ENCODE results near the gene GALK1. TPM values are rescaled to one million over a fixed set of nuclear protein-coding genes. Genes with fewer than 3 reads are reported as not detected.
"Not testable (repeated sequence)": the region's sequence is repeated elsewhere in the genome, so short reads cannot be mapped to it uniquely, and the experiment has no call there.

The GALK1 gene
- polyA plus RNA-seq (2013, experiment 1 of 4) = 23.8 TPM
- 20.0 TPM for polyA plus RNA-seq (2013, experiment 2 of 4)
- polyA plus RNA-seq (2013, experiment 3 of 4) = 24.6 TPM
- 20.5 TPM for polyA plus RNA-seq (2013, experiment 4 of 4)

- H3K27me3 ChIP-seq (ENCODE audit: control insufficient read depth, insufficient read depth, low read length, poor library complexity, severe bottlenecking) = peaks cover 6% of the 10 kb centered on the region
- H3K9me3 ChIP-seq (ENCODE audit: control insufficient read depth, low read length) = no peaks in the 10 kb centered on the region
- peaks cover 8% of the 10 kb centered on the region for H3K4me1 ChIP-seq (ENCODE audit: control insufficient read depth, insufficient read depth, low read length)
- WGBS, 2 experiments = 1% methylated on average over 71 of the region's 71 CpGs
- no peaks in the 10 kb centered on the region for H3K36me3 ChIP-seq (ENCODE audit: control insufficient read depth, insufficient read depth, low read length)
- no peak within 1 kb of the TSS for H3K27ac ChIP-seq (ENCODE audit: insufficient read depth, low read depth, low read length, poor library complexity, severe bottlenecking)
- H3K4me3 ChIP-seq (ENCODE audit: insufficient read depth, low read depth, low read length) = peak within 1 kb of the TSS; percentile 65
Observed at GRCh38 chr17:75764711-75765421, at the start of gene GALK1. Gene GALK1 (minus strand): TSS chr17:75765192. CDS start chr17:75765136, 56 bp downstream.

GRCh38 chr17:75814021-75814395, 49.0 kb upstream of the GALK1 start:
- Histone ChIP-seq H3K4me3 (ENCODE audit: insufficient read depth, low read depth, low read length) (no peak overlapping the region), H3K27ac (ENCODE audit: insufficient read depth, low read depth, low read length, poor library complexity, severe bottlenecking) (no peak overlapping the region), H3K4me1 (ENCODE audit: control insufficient read depth, insufficient read depth, low read length) (no peaks in the 10 kb centered on the region), H3K27me3 (ENCODE audit: control insufficient read depth, insufficient read depth, low read length, poor library complexity, severe bottlenecking) (no peaks in the 10 kb centered on the region), H3K36me3 (ENCODE audit: control insufficient read depth, insufficient read depth, low read length) (peaks cover 74% of the 10 kb centered on the region), H3K9me3 (ENCODE audit: control insufficient read depth, low read length) (no peaks in the 10 kb centered on the region)
- 95% methylated on average over 6 of the region's 6 CpGs for WGBS, 2 experiments

- no peaks in the 10 kb centered on the region for H3K4me1 ChIP-seq (ENCODE audit: control insufficient read depth, insufficient read depth, low read length)
- H3K27ac ChIP-seq (ENCODE audit: insufficient read depth, low read depth, low read length, poor library complexity, severe bottlenecking) = no peak overlapping the region
- no peaks in the 10 kb centered on the region for H3K27me3 ChIP-seq (ENCODE audit: control insufficient read depth, insufficient read depth, low read length, poor library complexity, severe bottlenecking)
- WGBS, 2 experiments = 96 to 97% methylated on average over 24 of the region's 24 CpGs
- no peaks in the 10 kb centered on the region for H3K9me3 ChIP-seq (ENCODE audit: control insufficient read depth, low read length)
- H3K36me3 ChIP-seq (ENCODE audit: control insufficient read depth, insufficient read depth, low read length) = peaks cover 68% of the 10 kb centered on the region
- no peak overlapping the region for H3K4me3 ChIP-seq (ENCODE audit: insufficient read depth, low read depth, low read length)
Observed at GRCh38 chr17:75813081-75814020, 48.4 kb upstream of the GALK1 start.

- Histone ChIP-seq H3K27ac (ENCODE audit: insufficient read depth, low read depth, low read length, poor library complexity, severe bottlenecking) (no peak overlapping the region), H3K9me3 (ENCODE audit: control insufficient read depth, low read length) (no peaks in the 10 kb centered on the region), H3K4me1 (ENCODE audit: control insufficient read depth, insufficient read depth, low read length) (no peaks in the 10 kb centered on the region), H3K4me3 (ENCODE audit: insufficient read depth, low read depth, low read length) (no peak overlapping the region), H3K36me3 (ENCODE audit: control insufficient read depth, insufficient read depth, low read length) (peaks cover 58% of the 10 kb centered on the region), H3K27me3 (ENCODE audit: control insufficient read depth, insufficient read depth, low read length, poor library complexity, severe bottlenecking) (no peaks in the 10 kb centered on the region)
- 96 to 97% methylated on average over 27 of the region's 27 CpGs for WGBS, 2 experiments
Observed at GRCh38 chr17:75812096-75813013, 47.4 kb upstream of the GALK1 start.

GRCh38 chr17:75811174-75811573, 46.2 kb upstream of the GALK1 start:
- H3K27ac ChIP-seq (ENCODE audit: insufficient read depth, low read depth, low read length, poor library complexity, severe bottlenecking) = no peak overlapping the region
- no peaks in the 10 kb centered on the region for H3K27me3 ChIP-seq (ENCODE audit: control insufficient read depth, insufficient read depth, low read length, poor library complexity, severe bottlenecking)
- no peaks in the 10 kb centered on the region for H3K4me1 ChIP-seq (ENCODE audit: control insufficient read depth, insufficient read depth, low read length)
- H3K4me3 ChIP-seq (ENCODE audit: insufficient read depth, low read depth, low read length) = no peak overlapping the region
- no peaks in the 10 kb centered on the region for H3K9me3 ChIP-seq (ENCODE audit: control insufficient read depth, low read length)
- H3K36me3 ChIP-seq (ENCODE audit: control insufficient read depth, insufficient read depth, low read length) = peaks cover 48% of the 10 kb centered on the region
- 89 to 95% methylated on average over 7 of the region's 7 CpGs for WGBS, 2 experiments

GRCh38 chr17:75810756-75811155, 45.8 kb upstream of the GALK1 start:
- not testable (repeated sequence) for H3K27ac ChIP-seq (ENCODE audit: insufficient read depth, low read depth, low read length, poor library complexity, severe bottlenecking); H3K4me1 ChIP-seq (ENCODE audit: control insufficient read depth, insufficient read depth, low read length); H3K27me3 ChIP-seq (ENCODE audit: control insufficient read depth, insufficient read depth, low read length, poor library complexity, severe bottlenecking); H3K9me3 ChIP-seq (ENCODE audit: control insufficient read depth, low read length); H3K4me3 ChIP-seq (ENCODE audit: insufficient read depth, low read depth, low read length)
- 91 to 96% methylated on average over 11 of the region's 11 CpGs for WGBS, 2 experiments
- H3K36me3 ChIP-seq (ENCODE audit: control insufficient read depth, insufficient read depth, low read length) = peaks cover 44% of the 10 kb centered on the region

- peaks cover 41% of the 10 kb centered on the region for H3K36me3 ChIP-seq (ENCODE audit: control insufficient read depth, insufficient read depth, low read length)
- no peaks in the 10 kb centered on the region for H3K4me1 ChIP-seq (ENCODE audit: control insufficient read depth, insufficient read depth, low read length)
- H3K27me3 ChIP-seq (ENCODE audit: control insufficient read depth, insufficient read depth, low read length, poor library complexity, severe bottlenecking) = no peaks in the 10 kb centered on the region
- no peaks in the 10 kb centered on the region for H3K9me3 ChIP-seq (ENCODE audit: control insufficient read depth, low read length)
- 93 to 98% methylated on average over 4 to 5 of the region's 5 CpGs for WGBS, 2 experiments
- no peak overlapping the region for H3K4me3 ChIP-seq (ENCODE audit: insufficient read depth, low read depth, low read length)
- no peak overlapping the region for H3K27ac ChIP-seq (ENCODE audit: insufficient read depth, low read depth, low read length, poor library complexity, severe bottlenecking)
Observed at GRCh38 chr17:75810216-75810615, 45.2 kb upstream of the GALK1 start.

GRCh38 chr17:75809631-75810111, 44.7 kb upstream of the GALK1 start:
- Histone ChIP-seq H3K27ac (ENCODE audit: insufficient read depth, low read depth, low read length, poor library complexity, severe bottlenecking) (no peak overlapping the region), H3K4me3 (ENCODE audit: insufficient read depth, low read depth, low read length) (no peak overlapping the region), H3K4me1 (ENCODE audit: control insufficient read depth, insufficient read depth, low read length) (no peaks in the 10 kb centered on the region), H3K9me3 (ENCODE audit: control insufficient read depth, low read length) (no peaks in the 10 kb centered on the region), H3K36me3 (ENCODE audit: control insufficient read depth, insufficient read depth, low read length) (peaks cover 36% of the 10 kb centered on the region), H3K27me3 (ENCODE audit: control insufficient read depth, insufficient read depth, low read length, poor library complexity, severe bottlenecking) (no peaks in the 10 kb centered on the region)
- WGBS, 2 experiments = 97 to 98% methylated on average over 24 of the region's 24 CpGs

GRCh38 chr17:75808905-75809621, 44.1 kb upstream of the GALK1 start:
- no peaks in the 10 kb centered on the region for H3K27me3 ChIP-seq (ENCODE audit: control insufficient read depth, insufficient read depth, low read length, poor library complexity, severe bottlenecking)
- H3K4me1 ChIP-seq (ENCODE audit: control insufficient read depth, insufficient read depth, low read length) = no peaks in the 10 kb centered on the region
- H3K36me3 ChIP-seq (ENCODE audit: control insufficient read depth, insufficient read depth, low read length) = peaks cover 33% of the 10 kb centered on the region
- H3K4me3 ChIP-seq (ENCODE audit: insufficient read depth, low read depth, low read length) = no peak overlapping the region
- H3K27ac ChIP-seq (ENCODE audit: insufficient read depth, low read depth, low read length, poor library complexity, severe bottlenecking) = no peak overlapping the region
- no peaks in the 10 kb centered on the region for H3K9me3 ChIP-seq (ENCODE audit: control insufficient read depth, low read length)
- 93 to 94% methylated on average over 18 of the region's 18 CpGs for WGBS, 2 experiments

Data from ectodermal cell (in vitro differentiated cells).